GM10266 (cell line): Measurements from ENCODE around the gene ZNF230.

ENCODE experiments used
- DNase-seq: peaks from one replicate; pipeline ENCODE4 v3.0.0; 2012; ENCODE audit errors: extremely low spot score
- CTCF ChIP-seq: IDR thresholded peaks from 2 replicates; pipeline ENCODE4 v1.5.1; 2012; ENCODE audit warnings: mild to moderate bottlenecking, low read depth; ENCODE audit not compliant: control insufficient read depth, insufficient read depth; ENCODE audit errors: missing control alignments

The ZNF230 gene

GRCh38 chr19:44002566-44003460 lies at the start of gene ZNF230:
Gene ZNF230, plus strand, starts transcription at chr19:44002957. Its CDS starts 4,122 bp downstream, at chr19:44007079.
- TF ChIP-seq CTCF: no peak
- peak; percentile 83 for DNase-seq

DNA sequence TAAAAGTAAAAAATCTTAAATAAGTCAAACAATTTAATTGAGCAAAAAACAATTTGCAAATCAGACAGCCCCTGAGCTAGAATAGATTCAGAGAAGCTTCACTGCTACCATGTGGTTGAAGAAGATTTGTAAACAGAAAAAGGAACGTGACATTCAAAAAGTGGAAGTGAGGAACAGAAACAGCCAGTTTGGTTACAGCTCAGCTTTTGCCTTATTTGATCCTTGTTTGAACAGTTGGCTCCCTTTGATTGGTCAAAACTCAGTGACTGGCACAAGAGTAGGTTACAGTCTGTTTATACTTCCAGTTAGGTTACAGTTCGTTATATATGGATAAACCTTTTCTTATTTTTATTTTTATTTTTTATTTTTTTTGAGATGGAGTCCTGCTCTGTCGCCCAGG lies 45.9 kb upstream of the ZNF230 start:
- no peak for DNase-seq
- TF ChIP-seq CTCF: no peak

- no peak for DNase-seq
- TF ChIP-seq CTCF: no peak
These were observed 44.9 kb upstream of the ZNF230 start for GRCh38 chr19:43957891-43958290.

- no peak for DNase-seq
- TF ChIP-seq CTCF: no peak
These were observed 42.3 kb upstream of the ZNF230 start for GRCh38 chr19:43960411-43960810.

GRCh38 chr19:43966079-43966694 lies 36.6 kb upstream of the ZNF230 start:
- DNase-seq: no peak
- TF ChIP-seq CTCF: no peak

GRCh38 chr19:43976732-43977131 lies 26.0 kb upstream of the ZNF230 start:
- DNase-seq: no peak
- TF ChIP-seq CTCF: no peak

GRCh38 chr19:43983544-43983911 lies 19.2 kb upstream of the ZNF230 start:
- no peak for DNase-seq

More at GRCh38 chr19:43983544-43983911, 19.2 kb upstream of the ZNF230 start:
- TF ChIP-seq CTCF: no peak
